Gastrocnemius medialis (tissue), 4 donors: ENCODE data around the gene DUS1L. TPM values are rescaled to one million over a fixed set of nuclear protein-coding genes. Genes with fewer than 3 reads are reported as not detected.

Experiments used
- ATAC-seq, 2 donors: fragments of 150-250 bp; one replicate each; pipeline ENCODE4 v1.9.1; 2016
- DNase-seq, 2 donors: peaks; one replicate each; pipeline ENCODE4 v3.0.0-alpha.2; 2019
- H3K27ac ChIP-seq, 4 donors: fragments of 200-600 bp; sonication (generic); 1 replicate in 1 of 4; 2 replicates in 3 of 4; pipeline ENCODE4 v1.5.1; 2016 to 2018; ENCODE audit warnings: mild to moderate bottlenecking in 2 of 4, moderate library complexity in 1 of 4
- H3K27me3 ChIP-seq, 3 donors: fragments of 200-600 bp; sonication (generic) in 2 of 3; 1 replicate in 1 of 3; 2 replicates in 2 of 3; pipeline versions ENCODE4 v1.5.1 to v1.6.0; 2016 to 2019; ENCODE audit warnings: mild to moderate bottlenecking in 1 of 3, moderate library complexity in 1 of 3
- H3K36me3 ChIP-seq, 2 donors: fragments of 200-600 bp; sonication (generic) in 1 of 2; one replicate each; pipeline ENCODE4 v1.5.1; 2017 to 2018
- H3K4me1 ChIP-seq, 2 donors: fragments of 200-600 bp; sonication (generic) in 1 of 2; one replicate each; pipeline ENCODE4 v1.5.1; 2016 to 2017; ENCODE audit warnings: mild to moderate bottlenecking in 2 of 2
- H3K4me3 ChIP-seq, 4 donors: fragments of 200-600 bp; sonication (generic) in 3 of 4; 1 replicate in 1 of 4; 2 replicates in 3 of 4; pipeline ENCODE4 v1.5.1; 2016 to 2019; ENCODE audit warnings: mild to moderate bottlenecking in 2 of 4
- H3K9me3 ChIP-seq, 3 donors: fragments of 200-600 bp; sonication (generic) in 2 of 3; 1 replicate in 1 of 3; 2 replicates in 2 of 3; pipeline ENCODE4 v1.5.1; 2016 to 2019
- POLR2A ChIP-seq, 2 donors: fragments of 450-650 bp; IDR thresholded peaks; one replicate each; pipeline ENCODE4 v1.6.1; 2017; ENCODE audit warnings: antibody characterized with exemption in 2 of 2, mild to moderate bottlenecking in 2 of 2, moderate library complexity in 2 of 2
- in situ Hi-C, 4 donors: fragments of 200-750 bp; cut with MboI; loops; one replicate each; pipeline versions ENCODE4 v1.15.0 to v1.8.0; 2017; ENCODE audit warnings: low sequenced_read_pairs in 4 of 4
- intact Hi-C: fragments of 100-400 bp; cut with DNase I; formaldehyde crosslinking; loops from one replicate; pipeline ENCODE4 v1.15.1; 2023; ENCODE audit warnings: low total_unique reads
- total RNA-seq, 4 donors: library from RNA; depleted of rRNA; stranded (reverse); fragments of >200 nt; gene quantifications; one replicate each; pipeline versions ENCODE4 v1.1.0 to v1.2.3, GENCODE V29; 2016
- TF ChIP-seq, protein P1 (sequence below), 5 experiments: fragments of 450-650 bp in 3 of 5; fragments of 200-600 bp in 2 of 5; sonication (generic) in 2 of 5; IDR thresholded peaks in 4 of 5; conservative IDR thresholded peaks in 1 of 5; 1 replicate in 4 of 5; 2 replicates in 1 of 5; pipeline ENCODE4 v1.5.1; 2016 to 2019; ENCODE audit warnings: antibody characterized with exemption in 5 of 5, mild to moderate bottlenecking in 3 of 5, moderate library complexity in 3 of 5

DUS1L gene
- total RNA-seq, 4 donors from 2014 or later = 54.6 to 119 (median 83.2) TPM

GRCh38 chr17:82009413-82009812 lies 56.2 kb downstream of the DUS1L start:
- peaks cover 0 to 3% of the 10 kb centered on the region in 2 donors for H3K36me3 ChIP-seq
- H3K4me1 ChIP-seq = peaks cover 0 to 7% of the 10 kb centered on the region in 2 donors
- intact Hi-C loops (loop anchor here (10.0 kb wide), 1 partner anchor 65 kb away; no protein-coding TSS in a partner anchor), in situ Hi-C loops (no loop called here)
- ATAC-seq = no peak
- H3K4me3 ChIP-seq = no peak overlapping the region
- TF ChIP-seq, protein P1, sequence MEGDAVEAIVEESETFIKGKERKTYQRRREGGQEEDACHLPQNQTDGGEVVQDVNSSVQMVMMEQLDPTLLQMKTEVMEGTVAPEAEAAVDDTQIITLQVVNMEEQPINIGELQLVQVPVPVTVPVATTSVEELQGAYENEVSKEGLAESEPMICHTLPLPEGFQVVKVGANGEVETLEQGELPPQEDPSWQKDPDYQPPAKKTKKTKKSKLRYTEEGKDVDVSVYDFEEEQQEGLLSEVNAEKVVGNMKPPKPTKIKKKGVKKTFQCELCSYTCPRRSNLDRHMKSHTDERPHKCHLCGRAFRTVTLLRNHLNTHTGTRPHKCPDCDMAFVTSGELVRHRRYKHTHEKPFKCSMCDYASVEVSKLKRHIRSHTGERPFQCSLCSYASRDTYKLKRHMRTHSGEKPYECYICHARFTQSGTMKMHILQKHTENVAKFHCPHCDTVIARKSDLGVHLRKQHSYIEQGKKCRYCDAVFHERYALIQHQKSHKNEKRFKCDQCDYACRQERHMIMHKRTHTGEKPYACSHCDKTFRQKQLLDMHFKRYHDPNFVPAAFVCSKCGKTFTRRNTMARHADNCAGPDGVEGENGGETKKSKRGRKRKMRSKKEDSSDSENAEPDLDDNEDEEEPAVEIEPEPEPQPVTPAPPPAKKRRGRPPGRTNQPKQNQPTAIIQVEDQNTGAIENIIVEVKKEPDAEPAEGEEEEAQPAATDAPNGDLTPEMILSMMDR (IDR thresholded peaks at IDR 0.05 in 4 of 5, conservative IDR thresholded peaks at IDR 0.05 in 1 of 5) = no peak
- TF ChIP-seq POLR2A (IDR thresholded peaks at IDR 0.05) = no peak
- H3K9me3 ChIP-seq = no peaks in the 10 kb centered on the region
- no peaks in the 10 kb centered on the region for H3K27me3 ChIP-seq
- DNase-seq = no peak
- H3K27ac ChIP-seq = no peak overlapping the region

- no peak overlapping the region for H3K27ac ChIP-seq
- H3K4me1 ChIP-seq = peaks cover 2 to 11% of the 10 kb centered on the region in 2 donors
- DNase-seq (no peak), ATAC-seq (no peak)
- H3K36me3 ChIP-seq = peaks cover 0 to 3% of the 10 kb centered on the region in 2 donors
- intact Hi-C loops (loop anchor here (10.0 kb wide), 1 partner anchor 66 kb away; no protein-coding TSS in a partner anchor), in situ Hi-C loops (no loop called here)
- no peaks in the 10 kb centered on the region for H3K9me3 ChIP-seq
- no peak for TF ChIP-seq POLR2A (IDR thresholded peaks at IDR 0.05)
- TF ChIP-seq, protein P1 (IDR thresholded peaks at IDR 0.05 in 4 of 5, conservative IDR thresholded peaks at IDR 0.05 in 1 of 5) = no peak
- no peak overlapping the region for H3K4me3 ChIP-seq
- H3K27me3 ChIP-seq = no peaks in the 10 kb centered on the region
Measured at GRCh38 chr17:82008941-82009405, 56.6 kb downstream of the DUS1L start.

DNA sequence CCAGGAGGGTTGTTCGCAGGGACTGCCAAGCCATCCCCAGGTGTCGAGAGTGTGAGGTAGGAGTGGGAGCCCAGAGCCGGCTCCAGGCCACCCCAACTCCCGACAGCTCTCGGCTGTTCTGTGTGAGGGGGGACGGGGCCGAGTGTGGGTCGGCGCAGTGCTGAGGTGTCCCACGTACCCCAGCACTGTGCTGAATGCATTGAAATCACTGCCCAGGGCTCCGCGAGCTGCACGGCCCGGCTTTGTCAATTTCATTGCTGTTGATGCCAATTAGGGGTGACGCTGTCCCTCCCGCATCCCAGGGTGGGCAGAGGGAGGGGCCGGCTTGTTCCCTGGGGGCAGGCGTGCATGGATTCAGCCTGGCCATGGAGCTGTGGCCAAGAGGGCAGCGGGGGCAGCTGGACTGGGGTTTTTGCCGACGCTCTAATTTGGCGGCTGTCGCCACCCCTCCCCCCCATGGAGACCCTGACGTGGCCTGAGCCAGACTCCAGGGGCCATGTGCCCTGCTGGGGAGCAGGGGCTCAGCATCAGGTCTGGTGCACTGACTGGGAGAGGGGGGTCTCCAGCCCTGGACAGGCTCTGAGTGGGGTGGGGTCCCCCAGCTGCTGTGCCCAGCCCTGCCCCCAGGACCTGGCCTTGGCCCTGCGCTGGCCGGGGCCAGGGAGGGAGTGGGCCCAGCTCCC lies 57.2 kb downstream of the DUS1L start:
- no peaks in the 10 kb centered on the region for H3K9me3 ChIP-seq
- intact Hi-C loops (loop anchor here (10.0 kb wide), 1 partner anchor 66 kb away; no protein-coding TSS in a partner anchor), in situ Hi-C loops (no loop called here)
- peaks cover 7 to 17% of the 10 kb centered on the region in 2 donors for H3K4me1 ChIP-seq
- H3K27me3 ChIP-seq = no peaks in the 10 kb centered on the region
- ATAC-seq = no peak
- TF ChIP-seq POLR2A (IDR thresholded peaks at IDR 0.05) = no peak
- TF ChIP-seq, protein P1 (IDR thresholded peaks at IDR 0.05 in 4 of 5, conservative IDR thresholded peaks at IDR 0.05 in 1 of 5) = no peak
- no peak overlapping the region for H3K27ac ChIP-seq
- H3K36me3 ChIP-seq = peaks cover 0 to 3% of the 10 kb centered on the region in 2 donors
- DNase-seq = no peak
- no peak overlapping the region for H3K4me3 ChIP-seq

Other genes starting within 250 kb of the DUS1L start
- gene MCRIP1, start 232.5 kb downstream of the DUS1L start, total RNA-seq = 10 to 100 TPM in 3 of 4 donors, 1 to 10 TPM in 1; 8.3 to 36.2 (median 25.2) TPM
- gene PPP1R27, start 230.8 kb downstream of the DUS1L start, total RNA-seq = 100 to 1,000 TPM; 245 to 708 (median 400) TPM
- 100 to 1,000 TPM; 497 to 717 (median 621) TPM for gene P4HB, start 205.3 kb downstream of the DUS1L start, total RNA-seq
- gene ARHGDIA, start 194.5 kb downstream of the DUS1L start, total RNA-seq = 100 to 1,000 TPM in 1 of 4 donors, 10 to 100 TPM in 3; 52.1 to 122 (median 64.4) TPM
- gene ALYREF, start 174.2 kb downstream of the DUS1L start, total RNA-seq = 10 to 100 TPM; 40.9 to 65.3 (median 50.7) TPM
- 100 to 1,000 TPM; 173 to 258 (median 197) TPM for gene ANAPC11, start 174.1 kb downstream of the DUS1L start, total RNA-seq
- 1 to 10 TPM in 2 of 4 donors, under 1 TPM in 1, not detected in 1; 0.46 to 1.4 (median 1.1) TPM for gene NPB, start 163.6 kb downstream of the DUS1L start, total RNA-seq
- gene PCYT2, start 154.4 kb downstream of the DUS1L start, total RNA-seq = 10 to 100 TPM; 22.6 to 44.8 (median 37.1) TPM
- gene SIRT7, start 147.6 kb downstream of the DUS1L start, total RNA-seq = 10 to 100 TPM in 1 of 4 donors, 1 to 10 TPM in 3; 7.2 to 11.4 (median 8.3) TPM
- gene MAFG, start 138.1 kb downstream of the DUS1L start, total RNA-seq = 10 to 100 TPM; 37.1 to 65.5 (median 51.9) TPM
- 10 to 100 TPM in 3 of 4 donors, 1 to 10 TPM in 1; 5.6 to 16.8 (median 11.6) TPM for gene PYCR1, start 128.5 kb downstream of the DUS1L start, total RNA-seq
- 10 to 100 TPM in 2 of 4 donors, 1 to 10 TPM in 2; 2.9 to 24.9 (median 13.3) TPM for gene MYADML2, start 118.6 kb downstream of the DUS1L start, total RNA-seq
- 1 to 10 TPM in 3 of 4 donors, not detected in 1; 1.7 to 1.8 (median 1.7) TPM for gene NOTUM, start 104.6 kb downstream of the DUS1L start, total RNA-seq
- 10 to 100 TPM; 24.0 to 44.7 (median 32.0) TPM for gene ASPSCR1, start 88.2 kb downstream of the DUS1L start, total RNA-seq
- 10 to 100 TPM; 41.2 to 62.7 (median 57.0) TPM for gene CENPX, start 42.9 kb downstream of the DUS1L start, total RNA-seq
- 1 to 10 TPM; 1.1 to 5.0 (median 3.8) TPM for gene LRRC45, start 42.5 kb downstream of the DUS1L start, total RNA-seq
- 1 to 10 TPM in 1 of 4 donors, under 1 TPM in 1, not detected in 2; 0.42 to 2.0 TPM for gene RAC3, start 34.1 kb downstream of the DUS1L start, total RNA-seq
- 100 to 1,000 TPM; 130 to 296 (median 223) TPM for gene DCXR, start 28.1 kb downstream of the DUS1L start, total RNA-seq
- 10 to 100 TPM; 29.6 to 64.9 (median 49.1) TPM for gene RFNG, start 14.0 kb downstream of the DUS1L start, total RNA-seq
- gene GPS1, start 13.9 kb downstream of the DUS1L start, total RNA-seq = 100 to 1,000 TPM; 119 to 174 (median 137) TPM
- gene FASN, start 32.4 kb upstream of the DUS1L start, total RNA-seq = 10 to 100 TPM; 16.3 to 34.5 (median 26.3) TPM
- 10 to 100 TPM in 1 of 4 donors, 1 to 10 TPM in 3; 3.7 to 11.3 (median 5.1) TPM for gene CCDC57, start 147.0 kb upstream of the DUS1L start, total RNA-seq
- 100 to 1,000 TPM in 2 of 4 donors, 10 to 100 TPM in 2; 46.0 to 173 (median 126) TPM for gene SLC16A3, start 163.2 kb upstream of the DUS1L start, total RNA-seq
- gene CSNK1D, start 207.9 kb upstream of the DUS1L start, total RNA-seq = 10 to 100 TPM; 34.0 to 55.2 (median 47.3) TPM